Neural progenitor cell (in vitro differentiated cells): Measurements from ENCODE around the gene CDC42EP3.

Experiments used
- CTCF ChIP-seq: fragments of 200-600 bp; sonication (generic); IDR thresholded peaks from 2 replicates; pipeline ENCODE4 v1.5.1; 2017; ENCODE audit warnings: antibody characterized with exemption, mild to moderate bottlenecking
- EZH2 ChIP-seq: fragments of 200-600 bp; sonication (generic); IDR thresholded peaks from 2 replicates; pipeline ENCODE4 v1.6.1; 2017; ENCODE audit warnings: antibody characterized with exemption, mild to moderate bottlenecking, moderate library complexity
- EZH2phosphoT487 ChIP-seq: fragments of 200-600 bp; sonication (generic); IDR thresholded peaks from 2 replicates; pipeline ENCODE4 v1.6.1; 2017; ENCODE audit warnings: antibody characterized with exemption

- TF ChIP-seq CTCF (no peak), EZH2 (no peak), EZH2phosphoT487 (no peak)
Observed at GRCh38 chr2:37630301-37630700, 41.1 kb downstream of the CDC42EP3 start.
